Activated B cell treated with CpG ODN at 0.5 μM for 24 hours (primary cell): Measurements from ENCODE around the gene FAM3A. TPM values are rescaled to one million over a fixed set of nuclear protein-coding genes. Genes with fewer than 3 reads are reported as not detected.
A peak's percentile ranks its signal among the peaks of the same experiment; 100 is the strongest.

Source experiments
- ATAC-seq: fragments of 200-7000 bp; cut with Tn5 transposase; one replicate; pipeline ENCODE4 v1.10.0; 2021; ENCODE audit warnings: low read depth, mild to moderate bottlenecking, moderate library complexity
- CTCF ChIA-PET: fragments of 350-600 bp; sonication (Branson Sonifier 250); formaldehyde crosslinking; loops from one replicate; lab custom pipeline; 2021; ENCODE audit warnings: antibody characterized with exemption; lab: Charles Lee
- POLR2A ChIA-PET: fragments of 350-600 bp; sonication (Branson Sonifier 250); formaldehyde crosslinking; loops from one replicate; lab custom pipeline; 2021; ENCODE audit warnings: antibody characterized with exemption; lab: Charles Lee
- DNase-seq: peaks from one replicate; pipeline ENCODE4 v3.0.0; 2022
- H3K27ac Mint-ChIP-seq: one replicate; pipeline ENCODE4 v1.8.0; 2020; ENCODE audit warnings: mixed read lengths
- H3K27me3 Mint-ChIP-seq: one replicate; pipeline ENCODE4 v1.8.0; 2021; ENCODE audit warnings: mixed read lengths
- H3K36me3 Mint-ChIP-seq: one replicate; pipeline ENCODE4 v1.8.0; 2021; ENCODE audit warnings: low read depth, mixed read lengths
- H3K4me1 Mint-ChIP-seq: one replicate; pipeline ENCODE4 v1.8.0; 2021; ENCODE audit warnings: mixed read lengths
- H3K4me3 Mint-ChIP-seq: one replicate; pipeline ENCODE4 v1.8.0; 2020; ENCODE audit warnings: mild to moderate bottlenecking, mixed read lengths
- H3K9me3 Mint-ChIP-seq: one replicate; pipeline ENCODE4 v1.8.0; 2020; ENCODE audit warnings: mixed read lengths
- intact Hi-C: fragments of 100-400 bp; cut with micrococcal nuclease; formaldehyde crosslinking; loops from one replicate; pipeline ENCODE4 v1.15.1; 2024
- total RNA-seq: library from RNA; stranded (reverse); gene quantifications from 2 replicates; pipeline ENCODE4 v1.2.3, GENCODE V29; 2022
- TF ChIP-seq, protein P1 (sequence below): fragments of 200-600 bp; IDR thresholded peaks from one replicate; pipeline ENCODE4 v1.8.0; 2022; ENCODE audit warnings: antibody characterized with exemption, mild to moderate bottlenecking

Gene FAM3A
- total RNA-seq, 1 donor from 2014 or later: 36.1 TPM

DNA sequence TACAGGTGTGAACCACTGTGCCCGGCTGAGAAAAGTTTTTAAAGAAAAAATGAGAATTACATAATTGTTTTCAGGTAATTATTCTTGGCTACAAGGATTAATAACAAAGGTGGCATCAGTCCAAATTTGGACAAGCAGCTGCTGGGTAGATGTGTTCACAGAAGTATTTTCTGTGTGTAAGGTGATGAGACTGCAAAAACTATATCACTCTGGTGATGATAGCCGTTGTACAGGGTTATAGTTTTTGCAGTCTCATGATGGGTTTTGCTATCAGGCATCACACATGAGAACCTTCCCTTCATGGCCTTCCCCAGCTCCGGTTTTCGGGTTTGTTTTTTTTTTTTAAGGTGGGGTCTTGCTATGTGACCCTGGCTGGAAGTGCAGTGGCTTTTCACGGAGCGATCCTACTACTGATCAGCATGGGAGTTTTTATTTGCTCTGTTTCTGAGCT lies 20.5 kb downstream of the FAM3A start:
- TF ChIP-seq, protein P1, sequence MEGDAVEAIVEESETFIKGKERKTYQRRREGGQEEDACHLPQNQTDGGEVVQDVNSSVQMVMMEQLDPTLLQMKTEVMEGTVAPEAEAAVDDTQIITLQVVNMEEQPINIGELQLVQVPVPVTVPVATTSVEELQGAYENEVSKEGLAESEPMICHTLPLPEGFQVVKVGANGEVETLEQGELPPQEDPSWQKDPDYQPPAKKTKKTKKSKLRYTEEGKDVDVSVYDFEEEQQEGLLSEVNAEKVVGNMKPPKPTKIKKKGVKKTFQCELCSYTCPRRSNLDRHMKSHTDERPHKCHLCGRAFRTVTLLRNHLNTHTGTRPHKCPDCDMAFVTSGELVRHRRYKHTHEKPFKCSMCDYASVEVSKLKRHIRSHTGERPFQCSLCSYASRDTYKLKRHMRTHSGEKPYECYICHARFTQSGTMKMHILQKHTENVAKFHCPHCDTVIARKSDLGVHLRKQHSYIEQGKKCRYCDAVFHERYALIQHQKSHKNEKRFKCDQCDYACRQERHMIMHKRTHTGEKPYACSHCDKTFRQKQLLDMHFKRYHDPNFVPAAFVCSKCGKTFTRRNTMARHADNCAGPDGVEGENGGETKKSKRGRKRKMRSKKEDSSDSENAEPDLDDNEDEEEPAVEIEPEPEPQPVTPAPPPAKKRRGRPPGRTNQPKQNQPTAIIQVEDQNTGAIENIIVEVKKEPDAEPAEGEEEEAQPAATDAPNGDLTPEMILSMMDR: no peak
- Mint-ChIP-seq H3K27me3 (no peaks in the 10 kb centered on the region), H3K36me3 (no peaks in the 10 kb centered on the region), H3K4me1 (peaks cover 12% of the 10 kb centered on the region), H3K27ac (no peak overlapping the region), H3K9me3 (no peaks in the 10 kb centered on the region), H3K4me3 (no peak overlapping the region)
- ChIA-PET CTCF (no interaction called here), POLR2A (interaction anchor here (0.6 to 0.8 kb wide), 3 partner anchors 12 to 98 kb away, joined by 3 to 4 read pairs (median 3); partner anchors contain the start of gene RPL10)
- DNase-seq (no peak), ATAC-seq (no peak)
- intact Hi-C loops: no loop called here

DNA sequence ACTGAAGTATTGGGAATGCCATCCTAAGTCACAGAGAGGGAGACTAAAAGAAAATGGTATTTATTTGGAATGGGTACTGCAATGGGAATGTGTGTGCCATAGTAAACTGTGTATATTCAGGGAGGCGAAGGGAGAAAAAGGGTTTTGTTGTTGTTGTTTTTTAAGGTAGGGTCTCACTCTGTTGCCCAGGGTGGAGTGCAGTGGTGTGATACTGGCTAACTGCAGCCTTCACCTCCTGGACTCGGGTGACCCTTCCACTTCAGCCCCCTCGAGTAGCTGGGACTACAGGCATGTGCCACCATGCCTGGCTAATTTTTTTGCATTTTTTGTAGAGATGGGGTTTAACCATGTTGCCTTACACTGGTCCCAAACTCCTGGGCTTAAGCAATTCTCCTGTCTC lies 21.3 kb downstream of the FAM3A start:
- no peaks in the 10 kb centered on the region for H3K9me3 Mint-ChIP-seq
- TF ChIP-seq, protein P1: no peak
- H3K27me3 Mint-ChIP-seq: no peaks in the 10 kb centered on the region
- intact Hi-C loops: loop anchor here (5.0 kb wide), 2 partner anchors 37 to 97 kb away; partner anchors contain the start of genes PLXNA3 and RPL10
- H3K4me1 Mint-ChIP-seq: peaks cover 13% of the 10 kb centered on the region
- no peak for ATAC-seq
- CTCF ChIA-PET: no interaction called here
- POLR2A ChIA-PET: no interaction called here
- no peaks in the 10 kb centered on the region for H3K36me3 Mint-ChIP-seq
- H3K4me3 Mint-ChIP-seq: no peak overlapping the region
- no peak for DNase-seq
- no peak overlapping the region for H3K27ac Mint-ChIP-seq

DNA sequence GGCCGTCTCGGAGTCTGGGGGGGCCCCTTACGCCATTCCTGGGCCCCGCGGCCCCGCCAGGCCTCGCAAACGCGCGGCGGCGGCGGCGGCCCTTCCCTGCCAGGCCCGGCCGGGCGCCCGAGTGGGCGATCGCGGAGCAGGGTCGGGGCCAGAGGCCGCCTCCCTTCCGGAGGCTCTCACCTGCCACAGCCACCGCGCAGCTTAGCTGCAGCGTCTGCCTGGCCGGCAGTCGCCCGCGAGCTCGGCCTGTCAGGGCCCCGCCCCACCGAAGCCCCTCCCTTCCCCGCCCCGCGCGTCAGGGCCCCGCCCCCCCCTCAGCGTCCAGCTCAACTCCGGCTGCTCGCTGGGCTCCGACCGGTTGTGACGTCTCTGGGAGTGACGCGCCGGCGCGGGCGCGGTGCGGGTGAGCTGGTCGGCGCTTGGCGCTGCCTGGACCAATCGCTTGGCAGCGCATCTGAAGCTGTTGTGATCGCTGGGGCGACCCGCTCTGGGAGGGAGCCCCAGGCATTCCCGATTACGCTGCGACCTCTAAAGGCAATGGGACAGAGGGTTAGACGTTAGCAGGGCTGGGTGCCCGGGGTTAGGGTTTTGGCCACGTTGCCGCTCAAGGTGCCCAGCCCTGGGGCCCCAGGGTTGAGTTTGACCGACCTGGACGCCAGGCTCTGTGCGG lies 25.5 kb downstream of the FAM3A start, which contains the start of gene SLC10A3:
Gene SLC10A3 (minus strand): TSS at position 216 of the 670 bp plus-strand sequence. CDS start 1,689 bp downstream, outside the sequence.
- intact Hi-C loops: loop anchor here (1.0 to 5.0 kb wide), 4 partner anchors 11 to 93 kb away; partner anchors contain the start of genes FAM3A, LAGE3, PLXNA3 and RPL10
- ChIA-PET POLR2A (interaction anchor here (0.5 to 3.1 kb wide), 21 partner anchors 9 to 519 kb away, joined by 3 to 34 read pairs (median 5); partner anchors contain the start of genes ATP6AP1, DNASE1L1, EMD and FAM3A), CTCF (interaction anchor here (0.8 to 1.0 kb wide), 2 partner anchors 26 to 117 kb away, joined by 3 read pairs; no protein-coding TSS in a partner anchor)
- Mint-ChIP-seq H3K4me3 (peak within 1 kb of the TSS; percentile 88), H3K4me1 (peaks cover 10% of the 10 kb centered on the region), H3K27ac (peak within 1 kb of the TSS; percentile 93), H3K9me3 (no peaks in the 10 kb centered on the region), H3K27me3 (no peaks in the 10 kb centered on the region), H3K36me3 (peaks cover 4% of the 10 kb centered on the region)
- DNase-seq (peak; percentile 77), ATAC-seq (peak; percentile 82)
- TF ChIP-seq, protein P1: no peak

DNA sequence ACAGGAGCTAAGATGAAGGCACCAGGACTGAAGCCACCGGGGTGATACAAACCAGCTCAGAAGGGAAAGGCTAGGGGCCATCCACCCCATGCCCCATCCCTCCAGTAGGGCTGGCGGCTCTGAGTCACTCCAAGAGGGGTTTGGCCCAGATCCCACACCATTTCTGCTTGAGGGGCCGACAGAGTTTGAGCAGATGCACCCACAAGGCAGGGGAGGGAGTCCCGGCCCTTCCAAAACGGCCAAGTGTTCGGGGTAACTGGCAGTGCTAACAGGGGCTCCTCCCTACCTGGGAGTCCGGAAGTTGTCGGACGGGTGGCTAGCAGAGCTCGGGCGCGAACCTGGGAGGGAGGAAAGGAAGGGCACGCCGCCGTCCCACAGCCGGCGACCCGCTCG lies 26.0 kb downstream of the FAM3A start:
- Mint-ChIP-seq H3K4me3 (peak overlapping the region; percentile 86), H3K27ac (peak overlapping the region; percentile 85), H3K36me3 (peaks cover 4% of the 10 kb centered on the region), H3K4me1 (peaks cover 10% of the 10 kb centered on the region), H3K9me3 (no peaks in the 10 kb centered on the region), H3K27me3 (no peaks in the 10 kb centered on the region)
- POLR2A ChIA-PET: interaction anchor here (0.5 to 3.1 kb wide), 19 partner anchors 10 to 519 kb away, joined by 3 to 34 read pairs (median 6); partner anchors contain the start of genes ATP6AP1, DNASE1L1, EMD and FAM3A
- CTCF ChIA-PET: interaction anchor here (0.8 to 1.0 kb wide), 2 partner anchors 27 to 117 kb away, joined by 3 read pairs; no protein-coding TSS in a partner anchor
- TF ChIP-seq, protein P1: no peak
- DNase-seq (no peak), ATAC-seq (peak; percentile 5)
- intact Hi-C loops: loop anchor here (1.0 to 5.0 kb wide), 4 partner anchors 11 to 93 kb away; partner anchors contain the start of genes FAM3A, LAGE3, PLXNA3 and RPL10

DNA sequence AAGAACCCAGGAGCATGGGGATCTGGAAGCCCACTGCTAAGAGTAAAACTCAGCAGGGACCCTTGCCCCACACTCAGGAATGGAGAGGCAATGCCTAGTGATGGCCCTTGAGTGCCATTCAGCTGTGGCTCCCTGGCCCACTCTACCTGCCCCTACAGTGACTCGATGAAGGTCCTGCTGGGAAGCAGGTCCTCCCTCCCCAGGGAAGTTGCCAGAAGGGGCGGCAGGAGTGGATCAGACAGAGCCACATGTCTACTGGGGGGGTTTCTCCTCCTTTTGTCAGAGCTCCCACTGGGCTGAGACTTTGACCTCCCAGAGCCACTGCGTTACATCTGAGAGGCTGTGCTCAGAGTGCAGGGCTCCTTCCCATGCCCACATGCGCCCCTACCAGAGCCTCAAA lies 26.9 kb downstream of the FAM3A start:
- Mint-ChIP-seq H3K9me3 (no peaks in the 10 kb centered on the region), H3K4me3 (peak overlapping the region; percentile 86), H3K27ac (peak overlapping the region; percentile 85), H3K27me3 (no peaks in the 10 kb centered on the region), H3K4me1 (peaks cover 10% of the 10 kb centered on the region), H3K36me3 (peaks cover 4% of the 10 kb centered on the region)
- ATAC-seq (no peak), DNase-seq (no peak)
- ChIA-PET CTCF (no interaction called here), POLR2A (interaction anchor here (1.0 to 3.1 kb wide), 11 partner anchors 9 to 508 kb away, joined by 3 to 34 read pairs (median 12); partner anchors contain the start of genes DNASE1L1, EMD, FAM3A and LAGE3)
- intact Hi-C loops: no loop called here
- TF ChIP-seq, protein P1: no peak
